IPS-NIHi7 (cell line): ENCODE results near the gene ZNF775.

Source experiments
- DNase-seq: peaks from one replicate; pipeline ENCODE4 v3.0.0; 2012; ENCODE audit warnings: mixed read lengths; ENCODE audit errors: extremely low spot score

ZNF775 gene

DNA sequence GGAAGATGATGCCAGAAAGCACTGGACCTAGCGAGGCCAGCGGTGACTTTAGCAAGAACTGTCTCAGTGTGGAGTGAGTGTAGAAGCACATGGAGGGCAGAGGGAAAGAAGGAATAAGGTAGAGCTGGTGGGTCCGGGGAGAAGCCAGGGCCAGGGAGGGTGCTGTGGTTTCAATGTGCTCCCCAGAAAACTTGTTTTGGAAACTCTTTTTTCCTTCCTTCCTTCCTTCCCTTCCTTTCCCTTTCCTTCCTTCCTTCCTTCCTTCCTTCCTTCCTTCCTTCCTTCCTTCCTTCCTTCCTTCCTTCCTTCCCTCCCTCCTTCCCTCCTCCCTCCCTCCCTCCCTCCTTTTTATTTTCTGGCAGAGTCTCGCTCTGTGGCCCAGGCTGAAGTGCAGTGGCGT is 32.2 kb upstream of the ZNF775 start:
- DNase-seq, result no peak

GRCh38 chr7:150351587-150352194 is 27.4 kb upstream of the ZNF775 start:
- DNase-seq, result no peak

DNA sequence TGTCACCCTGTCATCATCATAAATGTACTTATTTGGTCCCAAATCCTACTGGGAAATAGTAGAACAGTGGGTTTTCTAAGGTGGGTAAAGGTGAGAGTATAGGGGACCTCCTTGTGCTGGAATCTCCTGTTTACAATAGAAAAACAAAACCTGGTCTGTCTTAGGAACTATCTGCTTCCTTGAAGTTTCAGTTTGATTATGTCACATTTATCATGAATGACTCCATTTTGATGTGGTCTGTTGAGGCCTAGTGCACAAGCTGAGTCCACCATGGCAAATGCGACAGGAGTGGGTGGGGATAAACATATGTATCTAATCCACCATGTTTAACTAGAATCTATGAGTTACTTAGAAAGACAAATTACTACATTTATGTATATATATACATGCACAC is 23.5 kb upstream of the ZNF775 start:
- DNase-seq, result no peak

DNA sequence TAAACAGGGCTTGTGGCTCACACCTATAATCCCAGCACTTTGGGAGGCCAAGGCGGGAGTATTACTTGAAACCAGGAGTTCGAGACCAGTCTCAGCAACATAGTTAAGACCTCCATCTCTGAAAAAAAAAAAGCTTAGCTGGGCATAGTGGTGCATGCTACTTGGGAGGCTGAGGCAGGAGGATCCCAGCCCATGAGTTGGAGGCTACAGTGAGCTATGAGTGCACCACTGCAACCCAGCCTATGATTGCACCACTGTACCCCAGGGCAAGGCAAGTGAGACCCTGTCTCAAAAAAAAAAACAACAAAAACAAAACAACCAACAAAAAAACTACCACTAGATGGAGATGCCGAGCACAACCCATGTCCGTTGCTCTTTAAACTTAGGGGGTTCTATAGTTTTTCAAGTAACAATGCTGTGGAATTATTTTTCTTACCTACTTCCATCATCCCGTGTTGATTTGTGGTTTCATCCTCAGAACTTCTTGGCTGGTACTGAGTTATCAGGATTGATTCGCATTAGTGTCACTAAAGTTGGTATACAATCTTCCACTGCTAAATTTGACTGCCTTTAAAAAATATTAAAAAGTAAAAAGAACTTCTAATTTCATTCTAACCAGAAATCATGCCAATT is 22.7 kb upstream of the ZNF775 start:
- DNase-seq, result no peak

- DNase-seq, result no peak
Measured at GRCh38 chr7:150357270-150357669, 21.9 kb upstream of the ZNF775 start.

DNA sequence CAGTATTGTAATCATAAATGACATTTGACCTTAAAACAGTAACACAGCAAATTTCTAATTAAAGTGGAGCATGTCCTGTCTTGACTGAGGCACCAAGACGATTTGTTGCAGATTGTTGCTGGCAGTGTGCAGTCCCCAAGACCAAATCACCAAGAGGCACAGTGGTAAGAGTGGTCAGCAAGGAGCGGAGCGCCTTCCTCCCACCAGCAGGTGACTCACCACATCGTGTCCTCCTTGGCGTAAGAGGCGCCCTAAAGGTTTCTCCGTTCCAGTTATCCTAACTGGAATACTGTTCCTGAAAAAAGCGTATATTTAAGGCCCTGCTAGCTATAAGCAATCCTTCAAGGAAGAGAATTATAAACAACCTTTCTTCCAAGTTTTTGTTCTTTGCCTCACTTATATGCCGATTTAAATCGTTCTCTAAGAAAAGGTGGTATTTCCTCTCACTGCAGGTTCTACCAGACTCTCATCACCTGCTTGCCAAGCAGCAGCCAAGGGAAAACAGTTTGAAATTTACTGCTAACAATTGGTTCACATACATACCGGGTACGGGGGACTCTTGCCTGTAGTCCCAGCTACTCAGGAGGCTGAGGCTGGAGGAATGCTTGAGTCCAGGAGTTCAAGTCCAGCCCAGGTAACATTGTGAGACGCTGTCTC is 21.2 kb upstream of the ZNF775 start:
- no peak for DNase-seq

DNA sequence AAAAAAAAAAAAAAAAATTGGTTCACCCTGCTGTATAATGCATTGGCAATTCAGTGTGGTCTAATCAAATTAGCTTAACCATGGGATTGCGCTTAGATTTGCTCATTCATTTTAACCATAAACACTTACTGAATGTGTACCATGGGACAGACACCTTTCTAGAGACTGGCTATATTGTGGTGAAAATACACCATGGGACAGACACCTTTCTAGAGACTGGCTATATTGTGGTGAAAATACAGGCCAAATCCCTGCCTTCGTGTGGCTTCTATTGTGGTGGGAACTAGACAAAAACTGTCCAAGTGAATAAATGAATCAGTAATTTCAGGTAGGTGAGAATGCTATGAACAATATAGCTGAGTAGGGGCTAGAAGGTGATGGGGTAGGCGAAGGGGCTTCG is 20.7 kb upstream of the ZNF775 start:
- DNase-seq, result no peak

DNA sequence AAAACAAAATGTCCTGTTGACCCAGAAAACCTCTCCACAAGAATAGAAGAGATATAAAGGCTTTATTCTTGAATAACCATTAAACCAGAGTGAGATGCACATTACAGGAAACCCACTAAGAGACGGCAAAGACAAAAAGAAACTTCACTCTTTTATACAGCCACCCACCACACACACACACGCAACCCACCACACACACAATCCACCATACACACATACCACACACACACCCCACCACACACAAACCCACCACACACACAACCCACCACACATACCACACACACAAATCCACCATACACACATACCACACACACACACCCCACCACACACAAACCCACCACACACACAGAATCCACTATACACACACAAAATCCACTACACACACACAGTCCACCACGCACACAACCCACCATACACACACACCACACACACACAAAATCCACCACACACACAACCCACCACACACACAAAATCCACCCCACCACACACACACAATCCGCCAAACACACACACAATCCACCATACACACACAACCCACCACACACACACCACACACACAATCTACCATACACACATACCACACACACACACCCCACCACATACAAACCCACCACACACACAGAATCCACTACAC is 20.0 kb upstream of the ZNF775 start:
- no peak for DNase-seq

GRCh38 chr7:150359622-150360362 is 19.3 kb upstream of the ZNF775 start:
- DNase-seq, result no peak

DNA sequence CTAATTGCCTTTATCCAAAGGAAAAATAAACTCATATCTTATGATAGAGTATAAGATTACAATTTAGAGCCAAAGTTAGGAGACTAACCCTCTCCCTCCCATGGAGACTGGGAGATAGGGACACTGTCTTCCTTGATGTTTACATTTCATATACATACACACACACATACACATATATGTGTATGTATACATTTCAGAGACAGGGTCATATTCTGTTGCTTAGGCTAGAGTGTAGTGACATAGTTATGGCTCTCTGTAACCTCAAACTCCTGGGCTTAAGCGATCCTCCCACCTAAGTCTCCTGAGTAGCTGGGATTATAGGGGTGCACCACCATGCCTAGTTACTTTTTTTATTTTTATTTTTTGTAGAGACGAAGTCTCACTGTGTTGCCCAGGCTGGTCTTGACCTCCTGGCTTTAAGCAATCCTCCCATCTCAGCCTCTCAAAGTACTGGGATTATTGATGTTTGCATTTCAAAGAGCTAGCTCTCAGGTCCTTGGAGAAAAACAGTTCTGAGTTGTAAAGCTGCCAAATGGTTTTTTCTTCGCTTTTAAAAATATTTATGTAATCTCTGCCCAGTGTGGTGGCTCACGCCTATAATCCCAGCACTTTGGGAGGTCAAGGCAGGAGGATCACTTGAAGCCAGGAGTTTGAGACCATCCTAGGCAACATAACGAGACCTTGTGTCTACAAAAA is 18.6 kb upstream of the ZNF775 start:
- no peak for DNase-seq

DNA sequence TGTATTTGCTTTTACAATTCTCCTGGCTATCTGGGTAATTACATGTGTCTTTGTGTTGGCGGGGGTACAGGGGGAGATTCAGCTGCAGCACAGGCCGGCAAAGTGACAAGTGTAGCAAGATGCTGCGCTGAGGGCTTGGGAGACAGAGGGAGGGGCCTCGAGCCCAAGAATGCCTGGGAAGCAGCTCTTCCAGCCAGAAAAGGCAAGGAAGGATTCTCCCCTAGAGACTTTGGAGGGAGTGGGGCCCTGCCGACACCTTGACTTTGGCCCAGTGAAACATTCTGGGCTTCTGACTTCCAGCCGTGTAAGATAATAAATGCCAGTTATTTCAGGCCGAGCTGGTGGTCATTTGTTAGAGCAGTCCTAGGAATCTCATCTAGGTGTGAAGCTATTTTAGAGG is 17.7 kb upstream of the ZNF775 start:
- no peak for DNase-seq

DNA sequence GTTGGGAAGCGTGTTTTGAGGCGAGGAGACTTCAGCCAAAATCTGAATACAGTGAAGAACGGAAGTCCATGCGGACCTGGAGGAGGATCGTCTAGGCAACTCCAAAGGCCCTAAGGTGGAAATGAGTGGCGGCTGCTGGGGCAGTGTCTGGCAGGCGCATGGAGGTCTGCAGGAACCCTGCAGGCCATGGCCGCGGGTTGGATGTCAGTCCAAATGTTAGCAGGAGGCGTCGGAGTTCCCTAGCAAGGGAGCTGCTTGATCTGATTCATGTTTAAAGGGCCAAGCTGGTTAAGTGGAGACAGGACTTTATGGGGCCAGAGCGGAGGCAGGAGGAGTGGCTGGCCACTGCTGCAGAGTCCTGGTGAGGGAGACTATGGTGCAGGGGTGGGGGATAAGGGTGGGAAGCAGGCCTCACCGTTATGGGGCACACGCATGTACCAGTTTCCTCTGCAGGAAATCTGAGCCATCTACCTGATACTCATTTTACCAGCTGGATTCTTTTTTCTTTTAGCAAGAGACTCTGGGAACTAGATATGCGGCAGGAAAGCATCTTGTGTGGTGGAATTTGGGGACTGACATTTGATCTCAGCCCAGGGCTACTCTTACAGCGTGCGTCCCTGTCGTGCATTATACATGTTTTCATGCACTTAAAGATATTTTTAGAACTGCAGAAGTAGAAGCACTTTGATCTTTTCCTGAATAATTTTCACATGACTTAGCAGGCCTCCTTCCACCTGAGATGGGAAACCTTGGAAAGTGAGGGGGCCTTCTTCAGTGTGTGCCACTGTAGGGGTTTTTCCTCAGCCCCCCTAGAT is 17.1 kb upstream of the ZNF775 start:
- DNase-seq, result no peak

- DNase-seq, result no peak
Measured at GRCh38 chr7:150363370-150363769, 15.8 kb upstream of the ZNF775 start.

GRCh38 chr7:150363872-150364271 is 15.3 kb upstream of the ZNF775 start:
- DNase-seq, result no peak

GRCh38 chr7:150365194-150365593 is 13.9 kb upstream of the ZNF775 start:
- no peak for DNase-seq

DNA sequence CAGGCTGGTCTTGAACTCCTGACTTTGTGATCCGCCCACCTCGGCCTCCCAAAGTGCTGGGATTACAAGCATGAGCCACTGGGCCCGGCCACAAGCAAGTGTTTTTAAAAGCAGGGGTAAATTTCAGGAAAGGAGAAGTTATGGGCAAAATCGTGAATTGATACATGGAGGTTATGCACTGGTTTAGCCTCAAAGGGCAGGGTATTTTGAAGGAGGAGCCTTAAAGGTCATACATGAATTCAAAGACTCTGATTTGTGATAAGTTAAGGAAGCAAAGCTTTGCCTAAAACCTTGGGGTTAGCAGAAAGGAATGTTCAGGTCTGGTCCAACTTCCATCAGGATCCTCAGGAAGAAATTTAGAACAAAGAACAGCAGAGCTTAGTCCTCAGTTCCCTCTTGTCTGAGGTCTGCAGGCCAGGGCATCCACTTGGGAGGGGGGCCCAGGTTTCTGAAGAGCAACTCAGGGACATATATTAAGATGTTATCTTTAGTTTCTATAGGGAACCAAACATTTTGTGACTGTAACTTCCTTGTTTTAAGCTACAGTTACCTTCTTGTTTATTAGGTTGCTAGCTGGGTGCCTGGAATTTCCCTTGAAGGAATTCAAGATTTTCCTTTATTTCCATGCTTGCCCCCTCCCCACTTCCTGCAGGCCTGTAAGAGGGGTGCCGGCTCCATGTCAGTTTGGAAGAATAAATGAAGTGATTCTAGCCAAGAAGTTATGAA is 13.3 kb upstream of the ZNF775 start:
- no peak for DNase-seq

- DNase-seq, result no peak
Measured at GRCh38 chr7:150367677-150368095, 11.4 kb upstream of the ZNF775 start.

- DNase-seq, result peak; percentile 77
Measured at GRCh38 chr7:150368096-150368883, 10.8 kb upstream of the ZNF775 start, which contains the start of gene REPIN1. REPIN1 (plus strand) TSS chr7:150368822; CDS start chr7:150369712, 890 bp downstream.
